Memory B cell (primary cell): Measurements from ENCODE around the gene DNAJB4.

Source experiments
- ATAC-seq: fragments of 150-1000 bp; cut with Tn5 transposase; 2 replicates; pipeline ENCODE4 v1.10.0; 2021; ENCODE audit warnings: low read depth, mild to moderate bottlenecking, moderate library complexity
- DNase-seq, 2 donors: peaks; one replicate each; pipeline ENCODE4 v3.0.0; 2022; ENCODE audit warnings: low spot score in 2 of 2
- H3K27ac Mint-ChIP-seq: one replicate; pipeline ENCODE4 v1.8.0; 2022; ENCODE audit warnings: mild to moderate bottlenecking, moderate library complexity, mixed read lengths
- H3K27me3 Mint-ChIP-seq: one replicate; pipeline ENCODE4 v1.8.0; 2022; ENCODE audit warnings: mixed read lengths
- H3K36me3 Mint-ChIP-seq: one replicate; pipeline ENCODE4 v1.8.0; 2022; ENCODE audit warnings: mild to moderate bottlenecking, mixed read lengths
- H3K4me1 Mint-ChIP-seq: one replicate; pipeline ENCODE4 v1.8.0; 2022; ENCODE audit warnings: mixed read lengths
- H3K4me3 Mint-ChIP-seq: one replicate; pipeline ENCODE4 v1.8.0; 2022; ENCODE audit warnings: mild to moderate bottlenecking, moderate library complexity, mixed read lengths
- H3K9me3 Mint-ChIP-seq: one replicate; pipeline ENCODE4 v1.8.0; 2022; ENCODE audit warnings: mixed read lengths

The DNAJB4 gene

DNA sequence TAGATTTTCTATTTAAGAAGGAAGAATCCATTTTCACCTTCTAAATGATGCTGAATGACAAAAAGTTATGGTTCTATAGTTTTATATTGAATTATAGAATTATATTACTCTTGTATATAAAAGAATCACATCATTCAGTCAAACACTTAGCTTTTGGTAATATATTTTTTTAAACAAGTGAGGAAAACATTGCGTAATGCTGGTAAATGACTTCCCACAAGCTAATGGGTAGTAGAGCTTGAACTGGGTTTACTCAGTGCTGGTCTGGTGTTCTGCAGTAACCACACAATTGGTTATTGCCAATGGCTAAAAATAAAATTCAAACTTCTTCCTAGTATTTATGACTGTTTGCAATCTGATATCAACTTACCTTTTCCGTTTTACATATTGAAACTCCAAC, 30.4 kb downstream of the DNAJB4 start:
- ATAC-seq (no peak), DNase-seq (no peak)
- Mint-ChIP-seq H3K4me1 (no peaks in the 10 kb centered on the region), H3K4me3 (no peak overlapping the region), H3K36me3 (no peaks in the 10 kb centered on the region), H3K9me3 (no peaks in the 10 kb centered on the region), H3K27me3 (peaks cover 8% of the 10 kb centered on the region), H3K27ac (no peak overlapping the region)

DNA sequence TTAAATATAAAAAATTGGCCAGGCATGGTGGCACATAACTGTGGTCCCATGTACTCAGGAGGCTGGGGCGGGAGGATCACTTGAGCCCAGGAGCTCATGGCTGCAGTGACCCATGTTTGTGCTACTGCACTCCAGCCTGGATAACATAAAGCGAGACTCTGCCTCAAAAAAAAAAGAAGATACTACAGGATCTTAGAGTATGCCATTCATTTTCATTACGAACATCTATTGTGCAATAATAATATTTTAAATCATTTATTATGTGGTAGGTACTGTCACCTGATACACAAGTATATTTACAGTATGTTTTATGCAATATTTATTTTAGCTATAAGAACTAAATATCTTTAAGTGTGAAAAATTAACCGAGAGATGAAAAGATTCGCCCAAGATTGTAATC, 31.7 kb downstream of the DNAJB4 start:
- peaks cover 8% of the 10 kb centered on the region for H3K27me3 Mint-ChIP-seq

DNA sequence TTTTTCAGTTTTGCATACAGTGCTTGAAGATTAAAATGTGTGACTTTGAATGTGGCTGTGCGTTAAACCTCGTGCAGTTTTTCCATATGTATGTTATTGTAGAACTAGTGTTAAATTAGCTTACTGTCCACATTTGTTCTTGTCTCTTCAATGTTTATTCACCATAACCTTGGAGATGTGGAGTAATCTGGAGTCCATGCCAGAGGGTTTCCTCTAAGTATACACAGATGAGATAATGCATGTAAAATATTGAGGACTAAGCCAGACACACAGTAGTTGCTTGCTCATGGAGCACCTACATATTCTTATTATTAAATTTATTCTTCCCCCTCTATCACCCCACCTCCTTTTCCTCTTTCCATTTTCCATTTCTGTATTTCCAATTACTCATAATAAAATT, 33.3 kb downstream of the DNAJB4 start:
- Mint-ChIP-seq H3K36me3 (no peaks in the 10 kb centered on the region), H3K4me1 (peaks cover 7% of the 10 kb centered on the region), H3K4me3 (no peak overlapping the region), H3K27me3 (peaks cover 7% of the 10 kb centered on the region), H3K27ac (no peak overlapping the region), H3K9me3 (no peaks in the 10 kb centered on the region)
- no peak for ATAC-seq
- DNase-seq: no peak

More for the DNA sequence above, 31.7 kb downstream of the DNAJB4 start:
- H3K36me3 Mint-ChIP-seq: no peaks in the 10 kb centered on the region
- H3K4me3 Mint-ChIP-seq: no peak overlapping the region
- ATAC-seq (no peak), DNase-seq (no peak)
- peaks cover 7% of the 10 kb centered on the region for H3K4me1 Mint-ChIP-seq
- no peaks in the 10 kb centered on the region for H3K9me3 Mint-ChIP-seq
- no peak overlapping the region for H3K27ac Mint-ChIP-seq

DNA sequence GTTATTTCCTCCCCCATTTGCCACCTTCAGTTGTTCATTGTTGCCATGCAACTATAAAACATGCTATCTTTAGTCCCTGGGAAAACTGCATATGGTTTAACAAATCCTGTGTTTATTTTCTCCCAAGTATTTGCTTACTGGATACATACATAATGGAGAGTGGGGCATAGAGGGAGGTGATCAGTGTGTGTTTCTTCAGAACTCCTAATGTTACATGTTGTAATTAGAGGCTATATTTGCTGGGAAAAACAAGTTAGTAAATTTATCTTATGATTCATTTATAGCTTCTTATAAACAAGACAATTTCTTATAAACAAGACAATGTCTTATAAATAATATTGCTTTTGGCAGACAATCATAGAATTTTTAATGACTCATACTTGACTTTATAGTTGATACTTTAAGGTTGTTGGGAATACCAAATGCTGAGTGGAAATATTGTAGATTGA, 33.8 kb downstream of the DNAJB4 start:
- H3K9me3 Mint-ChIP-seq: no peaks in the 10 kb centered on the region
- ATAC-seq (no peak), DNase-seq (no peak)
- no peaks in the 10 kb centered on the region for H3K36me3 Mint-ChIP-seq
- peaks cover 7% of the 10 kb centered on the region for H3K4me1 Mint-ChIP-seq
- peaks cover 7% of the 10 kb centered on the region for H3K27me3 Mint-ChIP-seq
- no peak overlapping the region for H3K4me3 Mint-ChIP-seq
- H3K27ac Mint-ChIP-seq: no peak overlapping the region

DNA sequence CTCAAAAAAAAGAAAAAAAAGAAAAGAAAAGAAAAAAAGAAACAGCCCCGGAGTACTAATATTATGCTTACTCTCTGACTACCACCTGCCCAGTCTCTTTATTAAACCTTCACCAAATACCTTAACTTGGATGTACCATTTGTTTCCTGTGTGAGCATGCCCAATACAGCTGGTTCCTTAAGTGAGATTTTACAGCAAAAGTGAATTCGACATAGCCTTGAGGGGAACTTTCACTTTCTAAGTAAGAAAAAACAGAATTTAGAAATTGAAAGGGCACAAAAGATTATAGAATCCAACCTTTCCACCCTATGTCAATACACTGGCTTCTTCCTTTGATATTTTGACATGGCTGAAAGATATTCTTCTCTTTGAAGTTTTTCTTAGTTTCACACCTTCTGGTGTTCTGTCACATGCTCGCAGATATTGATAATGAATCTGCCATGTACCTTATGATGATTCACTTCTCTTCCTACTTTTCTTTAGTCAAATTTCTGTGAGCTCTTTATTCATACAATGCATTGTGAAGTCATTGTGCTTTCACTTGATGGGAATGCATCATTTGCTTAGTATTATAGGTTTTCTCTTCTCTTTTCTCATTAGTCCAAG, 35.8 kb downstream of the DNAJB4 start:
- ATAC-seq: peak; percentile 32
- no peak for DNase-seq
- Mint-ChIP-seq H3K4me3 (peak overlapping the region; percentile 54), H3K4me1 (peaks cover 19% of the 10 kb centered on the region), H3K9me3 (no peaks in the 10 kb centered on the region), H3K36me3 (no peaks in the 10 kb centered on the region), H3K27ac (no peak overlapping the region), H3K27me3 (peaks cover 11% of the 10 kb centered on the region)

DNA sequence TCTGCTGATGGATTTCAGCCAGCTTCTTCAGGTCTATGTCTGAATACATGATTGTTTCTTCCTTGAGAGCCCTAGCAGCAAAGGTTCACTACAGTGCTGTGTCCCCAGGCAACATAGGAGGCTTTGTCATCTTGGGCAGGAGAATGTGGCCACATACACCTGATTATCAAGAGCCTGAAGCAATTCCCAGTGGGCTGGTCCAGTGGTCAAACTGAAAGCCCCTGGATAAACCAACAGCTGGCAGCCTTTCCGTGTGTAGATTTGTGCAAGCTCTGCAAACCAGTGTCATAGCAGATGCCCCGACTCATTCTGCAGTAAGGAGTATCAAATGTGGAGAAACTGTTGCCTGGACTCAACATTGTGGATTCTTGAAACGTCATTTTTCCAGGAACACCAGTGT, 38.7 kb downstream of the DNAJB4 start:
- Mint-ChIP-seq H3K4me3 (no peak overlapping the region), H3K9me3 (no peaks in the 10 kb centered on the region), H3K27me3 (peaks cover 17% of the 10 kb centered on the region), H3K36me3 (no peaks in the 10 kb centered on the region), H3K4me1 (peaks cover 20% of the 10 kb centered on the region), H3K27ac (no peak overlapping the region)
- no peak for ATAC-seq
- no peak for DNase-seq

DNA sequence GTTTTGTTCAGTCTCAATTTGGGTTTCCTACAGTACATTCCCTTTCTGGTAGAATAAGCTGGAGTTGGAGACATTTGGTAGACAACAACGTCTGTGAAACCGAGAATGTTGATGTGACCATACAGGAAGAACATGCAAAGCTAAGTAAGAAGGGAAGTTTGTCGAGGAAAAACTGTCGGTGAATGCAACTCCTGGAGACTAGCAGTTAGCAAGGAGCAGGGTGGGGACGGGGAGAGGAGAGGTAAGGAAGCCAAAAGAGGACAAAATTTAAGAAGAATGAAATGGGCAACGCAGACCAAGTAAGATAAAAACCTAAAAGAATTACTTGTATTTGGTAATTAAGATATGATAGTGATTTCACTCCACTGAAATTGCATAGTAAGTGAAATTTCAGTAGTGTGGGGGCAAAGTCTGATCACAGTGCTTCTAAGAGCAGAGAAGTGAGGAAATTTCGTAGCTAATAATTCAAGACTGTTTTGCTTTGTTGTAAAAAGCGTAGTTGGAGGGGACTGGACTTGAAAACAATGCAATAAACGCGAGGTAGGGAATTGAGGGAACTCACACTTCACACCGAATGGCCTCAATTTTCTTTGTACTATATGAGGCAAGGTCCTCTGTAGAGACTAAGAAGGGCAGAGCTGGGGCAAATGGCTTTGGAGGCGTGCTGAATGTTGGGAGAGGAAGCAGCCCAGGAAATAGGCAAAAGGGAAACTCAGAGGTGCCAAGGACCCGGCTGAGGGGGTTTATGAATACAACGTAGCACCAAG, 40.2 kb downstream of the DNAJB4 start:
- Mint-ChIP-seq H3K4me3 (peak overlapping the region; percentile 70), H3K9me3 (no peaks in the 10 kb centered on the region), H3K4me1 (peaks cover 20% of the 10 kb centered on the region), H3K36me3 (no peaks in the 10 kb centered on the region), H3K27me3 (peaks cover 17% of the 10 kb centered on the region), H3K27ac (no peak overlapping the region)
- DNase-seq: no peak
- ATAC-seq: no peak

DNA sequence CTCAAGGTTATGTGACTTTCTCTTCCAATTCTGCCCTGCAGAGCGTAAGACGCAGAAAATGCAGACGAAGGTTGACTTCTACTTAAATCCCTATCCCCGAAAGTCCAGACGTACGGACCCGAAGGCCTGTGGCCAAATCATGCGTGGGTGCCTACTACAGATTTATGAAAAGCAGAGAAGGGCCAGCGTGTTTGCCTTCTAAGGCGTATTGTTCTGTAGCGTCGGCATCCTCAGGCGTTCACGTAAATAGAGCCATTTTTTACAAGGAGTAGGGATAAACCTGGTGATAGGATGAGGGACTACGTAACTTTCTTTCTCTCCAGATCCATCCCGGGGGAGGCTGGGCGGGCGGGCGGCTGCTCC, 40.8 kb downstream of the DNAJB4 start:
- DNase-seq (no peak), ATAC-seq (peak; percentile 21)
- Mint-ChIP-seq H3K27ac (no peak overlapping the region), H3K9me3 (no peaks in the 10 kb centered on the region), H3K27me3 (peaks cover 17% of the 10 kb centered on the region), H3K36me3 (no peaks in the 10 kb centered on the region), H3K4me1 (peaks cover 17% of the 10 kb centered on the region), H3K4me3 (peak overlapping the region; percentile 70)

DNA sequence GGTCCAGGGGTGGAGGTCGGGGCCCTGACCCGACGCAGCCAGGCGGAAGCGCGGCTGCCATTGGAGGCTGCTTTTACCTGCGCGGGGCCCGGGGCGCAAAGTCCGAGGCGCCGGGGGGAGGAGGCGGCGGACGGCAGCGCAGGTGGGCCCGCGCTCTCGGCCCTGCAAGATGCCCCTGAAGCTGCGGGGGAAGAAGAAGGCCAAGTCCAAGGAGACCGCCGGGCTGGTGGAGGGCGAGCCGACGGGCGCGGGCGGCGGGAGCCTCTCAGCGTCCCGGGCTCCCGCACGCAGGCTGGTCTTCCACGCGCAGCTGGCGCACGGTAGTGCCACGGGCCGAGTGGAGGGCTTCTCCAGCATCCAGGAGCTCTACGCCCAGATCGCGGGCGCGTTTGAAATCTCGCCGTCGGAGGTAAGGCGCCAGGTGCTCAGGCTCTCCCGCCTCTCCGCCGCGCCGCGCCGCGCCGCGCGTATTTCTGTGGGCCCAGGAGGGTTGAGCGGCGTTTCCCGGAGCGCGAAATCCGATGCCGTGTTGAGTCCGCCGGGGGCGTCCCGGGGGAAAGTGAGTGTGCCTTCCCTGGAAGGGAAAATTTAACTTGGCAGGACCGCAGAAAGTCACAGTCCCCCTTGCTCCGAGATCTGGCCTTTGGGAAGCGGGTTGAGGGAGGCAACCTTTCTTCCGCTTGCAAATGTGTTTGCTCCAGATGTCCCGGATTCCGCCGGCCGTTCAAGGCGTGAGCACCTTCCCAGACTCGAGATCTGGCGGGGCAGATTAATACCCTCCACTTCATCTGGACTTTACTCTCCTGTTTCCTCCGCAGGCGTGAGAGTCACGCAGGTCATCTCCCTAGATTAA, 41.4 kb downstream of the DNAJB4 start, which contains the start of gene GIPC2:
Gene GIPC2 (plus strand): TSS at position 41 of the 853 bp plus-strand sequence. CDS start 129 bp downstream, at position 170.
- Mint-ChIP-seq H3K4me3 (peak within 1 kb of the TSS; percentile 70), H3K36me3 (no peaks in the 10 kb centered on the region), H3K27me3 (peaks cover 17% of the 10 kb centered on the region), H3K9me3 (no peaks in the 10 kb centered on the region), H3K27ac (no peak within 1 kb of the TSS), H3K4me1 (peaks cover 13% of the 10 kb centered on the region)
- peak; percentile 12 to 19 for DNase-seq
- peak; percentile 54 for ATAC-seq

DNA sequence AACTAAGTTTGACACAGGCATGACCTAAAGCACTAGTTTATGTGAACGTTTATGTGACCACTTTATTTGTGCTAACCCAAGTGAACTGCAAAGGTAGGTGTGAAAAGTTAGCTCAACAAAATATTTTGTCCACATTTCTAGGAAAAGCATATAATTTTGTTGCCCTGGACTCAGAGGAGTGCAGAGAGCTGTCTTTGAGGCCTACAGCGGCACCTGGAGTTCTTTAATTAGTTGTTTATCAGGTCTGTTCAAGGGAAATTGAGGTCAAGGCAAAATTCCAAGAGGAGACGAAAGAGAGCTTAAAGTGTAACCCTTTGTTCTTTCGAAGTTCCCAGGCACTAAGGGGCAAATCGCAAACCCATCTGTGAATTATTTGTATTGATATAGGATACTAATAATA, 42.4 kb downstream of the DNAJB4 start:
- Mint-ChIP-seq H3K27ac (no peak overlapping the region), H3K36me3 (no peaks in the 10 kb centered on the region), H3K4me1 (peaks cover 13% of the 10 kb centered on the region), H3K4me3 (no peak overlapping the region), H3K27me3 (peaks cover 21% of the 10 kb centered on the region), H3K9me3 (no peaks in the 10 kb centered on the region)
- ATAC-seq: no peak
- DNase-seq: no peak

DNA sequence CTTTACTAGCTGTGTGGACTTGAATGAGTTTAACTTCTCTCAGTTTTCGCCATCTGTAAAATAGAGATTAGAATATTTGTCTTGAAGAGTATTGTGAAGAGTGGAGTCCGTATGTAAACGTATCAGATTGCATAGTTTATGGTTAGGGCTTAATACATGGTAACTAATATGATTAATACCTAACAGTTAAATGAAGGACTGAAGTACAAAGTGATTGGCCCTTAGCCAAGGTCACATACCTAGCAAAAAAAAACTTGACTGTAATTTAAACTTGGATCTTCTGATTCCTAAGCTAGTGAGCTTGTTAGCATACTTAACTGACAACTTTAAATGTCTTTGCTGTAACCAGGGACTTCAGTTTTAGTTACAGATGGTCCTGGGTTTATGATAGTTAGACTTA, 42.9 kb downstream of the DNAJB4 start:
- no peaks in the 10 kb centered on the region for H3K9me3 Mint-ChIP-seq
- no peak overlapping the region for H3K27ac Mint-ChIP-seq
- ATAC-seq: no peak
- H3K27me3 Mint-ChIP-seq: peaks cover 21% of the 10 kb centered on the region
- no peak for DNase-seq
- H3K36me3 Mint-ChIP-seq: no peaks in the 10 kb centered on the region
- H3K4me3 Mint-ChIP-seq: no peak overlapping the region
- peaks cover 13% of the 10 kb centered on the region for H3K4me1 Mint-ChIP-seq

DNA sequence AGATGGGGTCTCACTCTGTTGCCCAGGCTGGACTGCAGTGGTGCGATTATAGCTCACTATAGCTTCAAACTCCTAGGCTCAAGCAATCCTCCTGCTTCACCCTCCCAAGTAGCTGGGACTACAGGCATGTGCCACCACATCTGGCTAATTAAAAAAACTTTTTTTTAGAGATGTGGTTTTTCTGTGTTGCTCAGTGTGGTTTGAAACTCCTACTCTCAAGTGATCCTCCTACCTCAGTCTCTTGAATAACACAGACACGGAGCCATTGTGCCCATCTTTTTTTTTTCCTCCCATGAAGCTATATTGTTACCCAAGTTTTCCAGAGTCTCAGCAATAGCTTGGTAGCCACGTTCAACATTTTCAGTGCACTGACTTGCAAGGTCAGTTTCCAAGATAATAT, 43.7 kb downstream of the DNAJB4 start:
- ATAC-seq (no peak), DNase-seq (no peak)
- Mint-ChIP-seq H3K27ac (no peak overlapping the region), H3K27me3 (peaks cover 21% of the 10 kb centered on the region), H3K4me3 (no peak overlapping the region), H3K4me1 (peaks cover 13% of the 10 kb centered on the region), H3K36me3 (no peaks in the 10 kb centered on the region), H3K9me3 (no peaks in the 10 kb centered on the region)

DNA sequence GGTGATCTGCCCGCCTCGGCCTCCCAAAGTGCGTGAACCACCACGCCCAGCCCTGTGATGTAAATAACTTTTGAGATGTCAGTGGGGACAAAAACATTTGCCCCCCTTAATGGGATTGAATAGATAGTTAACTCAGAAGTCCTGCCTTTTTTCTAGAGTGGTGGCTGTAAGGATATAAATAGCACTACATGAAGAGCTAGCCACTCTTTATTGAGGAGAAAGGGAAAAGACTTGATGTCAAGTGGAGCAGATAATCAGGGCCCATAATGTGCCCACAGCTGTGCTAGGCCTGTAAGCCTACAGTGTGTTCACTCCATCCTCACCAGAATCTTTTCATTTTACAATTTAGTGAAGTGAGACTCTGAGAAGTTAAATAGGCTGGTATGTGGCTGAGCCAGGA, 44.7 kb downstream of the DNAJB4 start:
- no peak for ATAC-seq
- Mint-ChIP-seq H3K4me1 (peaks cover 13% of the 10 kb centered on the region), H3K27ac (no peak overlapping the region), H3K27me3 (peaks cover 21% of the 10 kb centered on the region), H3K36me3 (no peaks in the 10 kb centered on the region), H3K4me3 (no peak overlapping the region), H3K9me3 (no peaks in the 10 kb centered on the region)
- DNase-seq: no peak

DNA sequence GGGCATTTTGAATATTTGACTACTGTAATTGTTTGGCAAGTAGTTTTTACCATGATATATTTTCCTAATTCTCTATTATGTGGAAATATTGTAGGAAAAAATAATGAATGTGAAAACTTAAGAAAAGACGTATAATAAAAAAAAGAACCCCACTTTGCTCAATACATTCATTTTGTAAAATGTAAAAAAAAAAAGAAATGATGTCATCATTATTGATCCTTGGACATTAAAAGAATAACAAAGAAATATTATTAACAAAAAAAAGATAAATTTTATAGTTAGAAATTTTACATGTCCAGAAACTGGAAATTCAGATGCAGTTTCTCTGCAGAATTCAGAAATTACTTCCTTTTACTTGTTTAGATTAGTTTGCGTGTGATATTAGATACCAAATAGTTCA, 46.3 kb downstream of the DNAJB4 start:
- H3K27ac Mint-ChIP-seq: no peak overlapping the region
- H3K27me3 Mint-ChIP-seq: peaks cover 10% of the 10 kb centered on the region
- H3K36me3 Mint-ChIP-seq: no peaks in the 10 kb centered on the region
- no peak overlapping the region for H3K4me3 Mint-ChIP-seq
- no peaks in the 10 kb centered on the region for H3K4me1 Mint-ChIP-seq
- H3K9me3 Mint-ChIP-seq: no peaks in the 10 kb centered on the region
- DNase-seq: no peak
- ATAC-seq: no peak
